HG03571 (cell line): ENCODE data around the gene AJAP1.
"Not testable (repeated sequence)": the region's sequence is repeated elsewhere in the genome, so short reads cannot be mapped to it uniquely, and the experiment has no call there.

Source experiments
- ATAC-seq: cut with Tn5 transposase; IDR thresholded peaks from one replicate; pipeline ENCODE4 v1.9.1; 2021; ENCODE audit not compliant: unreplicated experiment

AJAP1 gene

GRCh38 chr1:4657244-4657789 lies 2.9 kb downstream of the AJAP1 start:
- ATAC-seq = no peak

DNA sequence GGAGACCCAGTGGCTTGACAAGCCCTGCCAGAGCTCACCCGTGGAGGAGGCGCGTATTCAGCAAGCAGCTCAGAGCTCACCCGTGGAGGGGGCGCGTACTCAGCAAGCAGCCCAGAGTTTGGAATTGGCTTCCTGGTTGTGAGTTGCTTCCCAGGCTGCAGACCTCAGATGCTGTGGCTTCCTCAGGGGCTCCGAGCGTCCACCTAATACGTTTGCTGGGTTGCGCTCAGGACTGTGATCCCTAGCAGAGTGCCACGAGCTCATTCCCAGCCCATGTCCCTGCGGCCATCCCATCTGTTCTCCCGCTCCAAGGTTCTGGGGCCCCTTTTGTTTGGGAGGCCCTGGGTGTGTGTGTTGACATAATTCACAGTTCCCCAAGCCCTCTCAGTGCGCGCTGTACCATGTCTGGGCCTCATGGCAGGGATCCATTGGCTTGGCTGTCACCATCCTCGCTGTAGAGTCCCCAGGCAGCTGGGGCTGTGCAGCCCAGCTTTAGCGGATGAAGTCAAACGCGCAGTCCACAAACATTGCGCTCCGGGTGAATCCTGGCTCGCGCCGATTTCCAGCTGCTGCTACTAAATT lies 3.6 kb downstream of the AJAP1 start:
- no peak for ATAC-seq

GRCh38 chr1:4658643-4659628 lies 4.5 kb downstream of the AJAP1 start:
- no peak for ATAC-seq

GRCh38 chr1:4660917-4661594 lies 6.6 kb downstream of the AJAP1 start:
- ATAC-seq = no peak

GRCh38 chr1:4661595-4661917 lies 7.1 kb downstream of the AJAP1 start:
- ATAC-seq = no peak

DNA sequence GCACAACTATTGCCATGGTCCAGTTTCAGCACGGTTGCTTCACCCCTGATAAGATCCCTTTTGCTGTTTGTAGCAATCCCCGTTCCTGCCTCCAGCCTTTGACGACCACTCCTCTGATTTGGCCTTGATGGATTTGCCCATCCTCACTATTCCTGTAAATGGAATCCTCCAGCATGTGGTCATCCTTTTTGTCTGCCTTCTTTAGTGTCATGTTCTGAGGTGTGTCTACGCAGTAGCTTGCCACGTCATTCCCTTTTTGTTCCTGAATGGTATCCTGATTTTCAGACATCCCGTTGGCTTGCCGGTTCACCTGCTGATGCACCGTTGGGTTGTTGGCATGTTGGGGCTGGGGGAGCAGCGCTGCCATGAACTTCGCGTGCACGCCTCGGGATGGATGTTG lies 7.8 kb downstream of the AJAP1 start:
- no peak for ATAC-seq

DNA sequence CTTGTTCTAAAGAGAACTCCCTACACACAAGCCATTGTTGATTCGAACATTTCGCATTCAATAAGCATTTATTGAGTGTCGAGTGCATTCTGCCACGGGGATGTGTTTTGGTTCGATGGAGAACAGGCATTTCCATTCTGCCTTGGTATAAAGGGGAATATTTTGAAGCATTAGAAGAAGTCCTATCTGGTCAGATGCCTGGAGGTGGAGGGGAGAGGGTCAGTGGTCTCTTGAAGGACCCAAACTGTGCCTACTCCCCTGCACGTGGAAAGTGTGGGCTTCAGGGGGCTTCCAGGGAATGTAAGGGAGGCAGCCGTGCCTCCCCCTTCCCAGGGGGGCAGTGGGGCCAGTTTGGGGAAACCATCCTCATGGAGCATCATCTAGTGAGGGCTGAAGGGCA lies 8.3 kb downstream of the AJAP1 start:
- ATAC-seq = no peak

DNA sequence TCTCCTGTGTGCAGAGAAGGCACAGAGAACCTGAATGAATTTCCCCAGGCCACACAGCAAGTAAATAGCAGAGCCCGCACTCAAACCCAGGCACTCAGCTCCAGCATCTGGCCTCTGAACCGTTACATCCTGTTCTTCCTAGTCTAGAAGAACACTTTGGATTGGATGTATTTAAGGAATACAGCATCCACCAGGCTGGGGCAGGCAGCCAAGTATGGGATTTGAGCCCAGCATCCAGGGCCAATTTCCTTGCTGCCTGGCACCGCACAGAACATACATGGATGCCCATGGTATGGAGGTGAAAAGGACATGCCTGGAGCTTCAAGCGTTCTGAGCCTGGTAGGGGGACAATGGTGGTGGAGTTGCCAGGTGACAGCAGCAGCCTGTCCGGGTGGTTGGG lies 9.7 kb downstream of the AJAP1 start:
- no peak for ATAC-seq

- no peak for ATAC-seq
Observed at GRCh38 chr1:4664606-4665005, 10.2 kb downstream of the AJAP1 start.

- no peak for ATAC-seq
Observed at GRCh38 chr1:4665456-4665855, 11.0 kb downstream of the AJAP1 start.

- not testable (repeated sequence) for ATAC-seq
Observed at GRCh38 chr1:4666683-4667082, 12.3 kb downstream of the AJAP1 start.

- no peak for ATAC-seq
Observed at GRCh38 chr1:4668743-4669700, 14.6 kb downstream of the AJAP1 start.

GRCh38 chr1:4670265-4670664 lies 15.9 kb downstream of the AJAP1 start:
- ATAC-seq = no peak

GRCh38 chr1:4671828-4672227 lies 17.4 kb downstream of the AJAP1 start:
- ATAC-seq = no peak

DNA sequence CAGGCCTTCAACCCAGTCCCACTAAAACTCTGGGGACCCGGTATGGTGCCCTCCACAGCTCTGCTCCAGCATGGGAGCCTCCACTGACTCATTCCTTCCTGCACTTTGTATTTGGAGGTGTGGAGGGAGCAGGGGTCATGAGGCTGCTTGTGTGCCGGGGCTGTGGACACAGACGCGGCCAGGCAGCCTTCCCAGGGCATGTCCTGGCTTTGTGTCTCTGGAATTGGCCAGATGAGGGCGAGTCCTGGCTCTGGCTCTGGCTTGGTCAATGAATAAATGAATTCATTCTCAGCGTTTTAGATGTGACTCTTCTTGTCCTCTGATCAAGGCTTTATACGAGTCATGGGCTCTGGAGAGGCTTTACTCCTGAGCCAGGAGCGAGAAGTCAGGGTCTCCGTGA lies 19.1 kb downstream of the AJAP1 start:
- no peak for ATAC-seq

GRCh38 chr1:4674117-4674516 lies 19.7 kb downstream of the AJAP1 start:
- no peak for ATAC-seq

DNA sequence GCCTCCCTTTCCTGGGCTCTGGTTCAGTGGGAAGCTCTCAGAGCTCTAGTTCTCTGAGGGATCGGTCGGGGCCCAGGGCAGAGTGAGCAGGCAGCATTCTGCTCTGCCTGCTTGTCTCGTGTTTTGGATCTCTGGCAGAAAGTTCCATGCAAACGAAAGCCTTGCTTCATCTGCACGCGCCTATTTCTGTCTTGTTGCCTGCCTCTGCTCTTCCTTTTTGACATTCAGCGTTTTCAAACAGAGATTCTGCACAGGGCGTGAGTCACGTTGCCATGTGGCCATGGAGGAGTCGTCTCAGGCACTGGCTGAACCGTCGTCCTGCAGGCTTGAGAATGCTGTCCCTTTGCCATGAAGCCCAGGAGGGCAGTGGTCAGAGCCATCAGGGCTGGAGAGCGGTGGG lies 20.3 kb downstream of the AJAP1 start:
- no peak for ATAC-seq

GRCh38 chr1:4675454-4676186 lies 21.2 kb downstream of the AJAP1 start:
- ATAC-seq = no peak

- ATAC-seq = no peak
Observed at GRCh38 chr1:4676253-4676652, 21.8 kb downstream of the AJAP1 start.

DNA sequence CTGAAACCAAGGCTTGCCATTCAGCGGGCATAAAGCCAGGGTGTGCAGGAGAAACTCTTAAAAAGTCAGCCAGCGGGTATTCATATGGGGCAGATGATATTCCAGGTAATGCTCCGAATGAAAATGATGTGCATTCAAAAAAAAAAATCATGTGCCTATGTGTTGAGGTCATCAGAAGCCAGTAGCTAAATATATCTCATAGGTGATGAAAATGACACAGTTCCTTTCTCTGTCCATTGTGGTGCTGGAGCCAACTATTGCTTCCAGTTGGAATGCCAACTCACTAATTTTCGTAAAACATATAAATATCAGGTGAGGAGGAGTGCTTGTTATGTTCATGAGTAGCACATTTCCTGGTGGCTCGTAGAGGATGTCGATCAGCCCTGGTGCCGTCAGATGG lies 23.2 kb downstream of the AJAP1 start:
- ATAC-seq = no peak
